ENCODE measurements around the gene CHRM4. TPM values are rescaled to one million over a fixed set of nuclear protein-coding genes. Genes with fewer than 3 reads are reported as not detected.
A peak's percentile ranks its signal among the peaks of the same experiment; 100 is the strongest.

CHRM4 gene
- total RNA-seq, 1 donor from 2014 or later: 0.27 TPM

DNA sequence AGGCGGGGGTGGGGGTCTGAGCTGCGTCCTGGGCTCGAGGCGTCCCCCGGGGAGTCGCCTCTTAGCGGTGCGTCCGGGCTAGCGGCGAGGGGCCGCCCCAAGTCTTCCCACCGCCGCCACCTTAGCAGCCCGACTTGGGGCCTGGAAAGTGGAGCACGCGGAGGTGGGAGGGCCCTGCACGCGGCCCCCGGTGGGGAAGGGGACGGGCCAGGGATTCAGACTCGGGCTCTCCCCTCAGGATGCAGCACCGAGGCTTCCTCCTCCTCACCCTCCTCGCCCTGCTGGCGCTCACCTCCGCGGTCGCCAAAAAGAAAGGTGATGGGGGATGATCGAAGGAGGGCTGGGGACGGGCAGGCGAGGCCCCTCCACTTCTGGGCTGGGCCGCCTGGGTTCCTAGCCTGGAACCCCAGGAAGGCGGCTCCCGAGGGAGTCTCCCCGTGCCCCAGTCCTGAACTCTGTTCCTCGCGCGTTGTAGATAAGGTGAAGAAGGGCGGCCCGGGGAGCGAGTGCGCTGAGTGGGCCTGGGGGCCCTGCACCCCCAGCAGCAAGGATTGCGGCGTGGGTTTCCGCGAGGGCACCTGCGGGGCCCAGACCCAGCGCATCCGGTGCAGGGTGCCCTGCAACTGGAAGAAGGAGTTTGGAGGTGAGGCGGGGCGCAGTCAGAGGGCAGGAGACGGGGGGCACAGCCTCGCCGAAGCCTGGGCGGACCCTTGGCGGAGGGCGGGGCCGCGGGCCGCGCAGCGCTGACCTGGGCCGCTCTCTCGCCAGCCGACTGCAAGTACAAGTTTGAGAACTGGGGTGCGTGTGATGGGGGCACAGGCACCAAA lies 9.5 kb downstream of the CHRM4 start:
- no peaks in the 10 kb centered on the region for H3K9me3 Mint-ChIP-seq (ENCODE audit: unreplicated experiment)
- H3K9ac ChIP-seq (ENCODE audit: low read length): peak overlapping the region; percentile 84
- H3K4me3 ChIP-seq (ENCODE audit: insufficient read depth, low read depth, low read length): peak overlapping the region; percentile 68
- no peak overlapping the region for H3K27ac Mint-ChIP-seq (ENCODE audit: unreplicated experiment)
- peaks cover 14% of the 10 kb centered on the region for H3K79me2 ChIP-seq (ENCODE audit: insufficient read depth, low read length)
- H3K9me3 ChIP-seq (ENCODE audit: insufficient read depth, low read depth, low read length): no peaks in the 10 kb centered on the region
- H3K4me3 Mint-ChIP-seq (ENCODE audit: unreplicated experiment): peak overlapping the region; percentile 79
- peak overlapping the region; percentile 66 for H2AFZ ChIP-seq (ENCODE audit: low read depth, low read length)
- peak overlapping the region; percentile 98 for H3K4me2 ChIP-seq (ENCODE audit: low read length)
- DNase-seq (ENCODE audit: low read depth): no peak
- H3K36me3 ChIP-seq (ENCODE audit: insufficient read depth, low read length): no peaks in the 10 kb centered on the region
- TF ChIP-seq, protein P1, sequence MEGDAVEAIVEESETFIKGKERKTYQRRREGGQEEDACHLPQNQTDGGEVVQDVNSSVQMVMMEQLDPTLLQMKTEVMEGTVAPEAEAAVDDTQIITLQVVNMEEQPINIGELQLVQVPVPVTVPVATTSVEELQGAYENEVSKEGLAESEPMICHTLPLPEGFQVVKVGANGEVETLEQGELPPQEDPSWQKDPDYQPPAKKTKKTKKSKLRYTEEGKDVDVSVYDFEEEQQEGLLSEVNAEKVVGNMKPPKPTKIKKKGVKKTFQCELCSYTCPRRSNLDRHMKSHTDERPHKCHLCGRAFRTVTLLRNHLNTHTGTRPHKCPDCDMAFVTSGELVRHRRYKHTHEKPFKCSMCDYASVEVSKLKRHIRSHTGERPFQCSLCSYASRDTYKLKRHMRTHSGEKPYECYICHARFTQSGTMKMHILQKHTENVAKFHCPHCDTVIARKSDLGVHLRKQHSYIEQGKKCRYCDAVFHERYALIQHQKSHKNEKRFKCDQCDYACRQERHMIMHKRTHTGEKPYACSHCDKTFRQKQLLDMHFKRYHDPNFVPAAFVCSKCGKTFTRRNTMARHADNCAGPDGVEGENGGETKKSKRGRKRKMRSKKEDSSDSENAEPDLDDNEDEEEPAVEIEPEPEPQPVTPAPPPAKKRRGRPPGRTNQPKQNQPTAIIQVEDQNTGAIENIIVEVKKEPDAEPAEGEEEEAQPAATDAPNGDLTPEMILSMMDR (IDR thresholded peaks at IDR 0.05; ENCODE audit: insufficient read depth, low read depth, low read length): no peak
- no peak for TF ChIP-seq EZH2 (IDR thresholded peaks at IDR 0.05; ENCODE audit: insufficient read depth, low read length)
- no peaks in the 10 kb centered on the region for H3K27me3 ChIP-seq (ENCODE audit: insufficient read depth, low read length)
- peaks cover 11% of the 10 kb centered on the region for H4K20me1 ChIP-seq (ENCODE audit: insufficient read depth, low read length)
- peaks cover 11% of the 10 kb centered on the region for H3K4me1 ChIP-seq (ENCODE audit: insufficient read depth, low read length)
- H3K27ac ChIP-seq (ENCODE audit: low read depth, low read length): peak overlapping the region; percentile 33
- H3K27me3 Mint-ChIP-seq (ENCODE audit: low read depth, unreplicated experiment): peaks cover 15% of the 10 kb centered on the region
- H3K4me1 Mint-ChIP-seq (ENCODE audit: low read depth, unreplicated experiment): no peaks in the 10 kb centered on the region
- peaks cover 12% of the 10 kb centered on the region for H3K36me3 Mint-ChIP-seq (ENCODE audit: low read depth, unreplicated experiment)
- no peak for FAIRE-seq

DNA sequence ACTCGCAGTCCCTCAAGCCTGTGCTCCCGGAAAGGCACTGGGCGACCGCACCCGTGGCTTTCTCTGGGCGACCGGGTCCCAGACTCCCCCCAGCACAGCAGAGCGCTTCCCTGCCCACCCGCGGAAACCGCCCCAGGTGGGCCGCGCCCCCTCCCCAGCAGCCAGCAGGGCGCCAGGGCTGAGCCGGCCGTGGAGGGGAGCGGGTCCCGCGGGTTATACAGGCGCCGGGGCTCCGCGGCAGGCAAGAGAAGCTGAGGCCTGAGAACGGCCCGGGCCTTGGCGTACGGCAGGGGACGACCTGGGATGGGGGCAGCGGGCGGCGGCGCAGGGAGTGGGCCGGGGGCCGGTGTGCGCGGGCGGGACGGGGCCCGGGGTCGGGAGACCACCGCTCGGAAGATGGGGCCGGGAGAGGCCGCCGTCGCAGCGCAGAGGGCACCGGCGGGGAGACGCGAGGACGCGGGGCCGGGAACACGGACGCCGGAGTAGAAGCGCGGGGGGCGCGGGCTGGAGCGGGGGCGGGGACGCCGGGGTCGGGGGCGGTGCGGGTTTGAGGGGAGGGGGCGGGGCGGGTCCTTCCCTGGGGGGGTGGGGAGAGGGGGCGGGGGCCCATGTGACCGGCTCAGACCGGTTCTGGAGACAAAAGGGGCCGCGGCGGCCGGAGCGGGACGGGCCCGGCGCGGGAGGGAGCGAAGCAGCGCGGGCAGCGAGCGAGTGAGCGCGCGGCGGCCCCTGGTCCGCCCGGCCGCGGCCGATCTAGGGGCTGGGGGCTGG lies 10.3 kb downstream of the CHRM4 start, which contains the start of gene MDK:
Gene MDK, plus strand, starts transcription at position 622 of the 771 bp plus-strand sequence. CDS start 389 bp downstream, outside the sequence.
- Mint-ChIP-seq H3K4me3 (ENCODE audit: unreplicated experiment) (peak within 1 kb of the TSS; percentile 79), H3K9me3 (ENCODE audit: unreplicated experiment) (no peaks in the 10 kb centered on the region), H3K27ac (ENCODE audit: unreplicated experiment) (peak within 1 kb of the TSS; percentile 41), H3K4me1 (ENCODE audit: low read depth, unreplicated experiment) (no peaks in the 10 kb centered on the region), H3K27me3 (ENCODE audit: low read depth, unreplicated experiment) (peaks cover 7% of the 10 kb centered on the region), H3K36me3 (ENCODE audit: low read depth, unreplicated experiment) (peaks cover 12% of the 10 kb centered on the region)
- FAIRE-seq (no peak), DNase-seq (ENCODE audit: low read depth) (no peak)
- Histone ChIP-seq H3K79me2 (ENCODE audit: insufficient read depth, low read length) (peaks cover 14% of the 10 kb centered on the region), H3K4me1 (ENCODE audit: insufficient read depth, low read length) (peaks cover 11% of the 10 kb centered on the region), H3K27me3 (ENCODE audit: insufficient read depth, low read length) (no peaks in the 10 kb centered on the region), H3K27ac (ENCODE audit: low read depth, low read length) (peak within 1 kb of the TSS; percentile 64), H3K9me3 (ENCODE audit: insufficient read depth, low read depth, low read length) (no peaks in the 10 kb centered on the region), H2AFZ (ENCODE audit: low read depth, low read length) (peak within 1 kb of the TSS; percentile 66), H4K20me1 (ENCODE audit: insufficient read depth, low read length) (peaks cover 11% of the 10 kb centered on the region), H3K9ac (ENCODE audit: low read length) (peak within 1 kb of the TSS; percentile 84), H3K36me3 (ENCODE audit: insufficient read depth, low read length) (no peaks in the 10 kb centered on the region), H3K4me3 (ENCODE audit: insufficient read depth, low read depth, low read length) (peak within 1 kb of the TSS; percentile 68), H3K4me2 (ENCODE audit: low read length) (peak within 1 kb of the TSS; percentile 98)
- TF ChIP-seq, protein P1 (IDR thresholded peaks at IDR 0.05; ENCODE audit: insufficient read depth, low read depth, low read length): no peak
- no peak for TF ChIP-seq EZH2 (IDR thresholded peaks at IDR 0.05; ENCODE audit: insufficient read depth, low read length)
